Cardiac muscle cell (in vitro differentiated cells and primary cell): ENCODE results near the gene ADAP2. TPM values are rescaled to one million over a fixed set of nuclear protein-coding genes. Genes with fewer than 3 reads are reported as not detected.

Experiments
- DNase-seq, 2 donors: peaks; one replicate each; pipeline versions ENCODE4 v3.0.0 to v3.0.0-alpha.2; 2010 to 2017; ENCODE audit warnings: low read depth in 1 of 2, low spot score in 1 of 2
- H3K27ac ChIP-seq: fragments of 200-600 bp; sonication (generic); 2 replicates; pipeline ENCODE4 v1.5.1; 2016
- H3K27me3 ChIP-seq: fragments of 200-600 bp; sonication (generic); 2 replicates; pipeline ENCODE4 v1.6.0; 2016; ENCODE audit warnings: control low read depth
- H3K36me3 ChIP-seq: fragments of 200-600 bp; sonication (generic); 2 replicates; pipeline ENCODE4 v1.5.1; 2016; ENCODE audit warnings: control low read depth
- H3K4me1 ChIP-seq: fragments of 200-600 bp; sonication (generic); 2 replicates; pipeline ENCODE4 v1.8.1; 2017; ENCODE audit warnings: low read depth, mild to moderate bottlenecking, mixed run types
- H3K4me3 ChIP-seq: fragments of 200-600 bp; sonication (generic); 2 replicates; pipeline ENCODE4 v1.5.1; 2016; ENCODE audit warnings: mild to moderate bottlenecking
- H3K9me3 ChIP-seq: fragments of 200-600 bp; sonication (generic); 2 replicates; pipeline ENCODE4 v1.5.1; 2017; ENCODE audit warnings: low read depth, mild to moderate bottlenecking, control low read depth
- polyA plus RNA-seq: library from polyadenylated mRNA; unstranded; fragments of >200 nt; fragmentation: Nextera tagmentation; extraction: Ambion mirVana; gene quantifications from 2 replicates; pipeline ENCODE4 v1.2.1, GENCODE V29; 2016
- total RNA-seq: library from RNA; depleted of rRNA; stranded (reverse); fragments of >200 nt; gene quantifications from 2 replicates; pipeline ENCODE4 v1.2.3, GENCODE V29; 2016
- TF ChIP-seq, protein P1 (sequence below): IDR thresholded peaks from 2 replicates; pipeline ENCODE4 v1.5.1; 2012; ENCODE audit warnings: low read depth, mild to moderate bottlenecking, low read length

ADAP2 gene
- total and polyA plus RNA-seq, 2 experiments from 2014 or later = 0.71 to 1.0 TPM

DNA sequence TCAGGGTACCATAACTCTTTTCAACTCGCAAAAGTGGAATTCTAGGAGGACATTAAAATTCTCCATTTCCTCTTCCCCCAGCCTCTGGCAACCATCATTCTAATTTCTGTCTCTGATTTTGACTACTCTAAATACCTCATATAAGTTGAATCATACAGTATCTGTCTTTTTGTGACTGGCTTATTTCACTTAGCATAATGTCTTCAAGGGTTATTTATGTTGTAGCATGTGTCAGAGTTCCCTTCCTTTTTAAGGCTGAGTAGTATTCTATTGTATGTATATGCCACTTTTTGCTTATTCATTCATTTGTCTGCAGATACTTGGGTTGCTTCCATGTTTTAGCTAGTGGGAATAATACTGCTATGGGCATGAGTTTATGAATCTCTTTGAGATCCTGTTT is 61.1 kb downstream of the ADAP2 start:
- no peak for DNase-seq
- H3K4me1 ChIP-seq = no peaks in the 10 kb centered on the region
- TF ChIP-seq, protein P1, sequence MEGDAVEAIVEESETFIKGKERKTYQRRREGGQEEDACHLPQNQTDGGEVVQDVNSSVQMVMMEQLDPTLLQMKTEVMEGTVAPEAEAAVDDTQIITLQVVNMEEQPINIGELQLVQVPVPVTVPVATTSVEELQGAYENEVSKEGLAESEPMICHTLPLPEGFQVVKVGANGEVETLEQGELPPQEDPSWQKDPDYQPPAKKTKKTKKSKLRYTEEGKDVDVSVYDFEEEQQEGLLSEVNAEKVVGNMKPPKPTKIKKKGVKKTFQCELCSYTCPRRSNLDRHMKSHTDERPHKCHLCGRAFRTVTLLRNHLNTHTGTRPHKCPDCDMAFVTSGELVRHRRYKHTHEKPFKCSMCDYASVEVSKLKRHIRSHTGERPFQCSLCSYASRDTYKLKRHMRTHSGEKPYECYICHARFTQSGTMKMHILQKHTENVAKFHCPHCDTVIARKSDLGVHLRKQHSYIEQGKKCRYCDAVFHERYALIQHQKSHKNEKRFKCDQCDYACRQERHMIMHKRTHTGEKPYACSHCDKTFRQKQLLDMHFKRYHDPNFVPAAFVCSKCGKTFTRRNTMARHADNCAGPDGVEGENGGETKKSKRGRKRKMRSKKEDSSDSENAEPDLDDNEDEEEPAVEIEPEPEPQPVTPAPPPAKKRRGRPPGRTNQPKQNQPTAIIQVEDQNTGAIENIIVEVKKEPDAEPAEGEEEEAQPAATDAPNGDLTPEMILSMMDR = no peak
- H3K9me3 ChIP-seq = no peaks in the 10 kb centered on the region
- H3K27me3 ChIP-seq = no peaks in the 10 kb centered on the region
- H3K36me3 ChIP-seq = no peaks in the 10 kb centered on the region
- no peak overlapping the region for H3K4me3 ChIP-seq
- H3K27ac ChIP-seq = no peak overlapping the region

DNA sequence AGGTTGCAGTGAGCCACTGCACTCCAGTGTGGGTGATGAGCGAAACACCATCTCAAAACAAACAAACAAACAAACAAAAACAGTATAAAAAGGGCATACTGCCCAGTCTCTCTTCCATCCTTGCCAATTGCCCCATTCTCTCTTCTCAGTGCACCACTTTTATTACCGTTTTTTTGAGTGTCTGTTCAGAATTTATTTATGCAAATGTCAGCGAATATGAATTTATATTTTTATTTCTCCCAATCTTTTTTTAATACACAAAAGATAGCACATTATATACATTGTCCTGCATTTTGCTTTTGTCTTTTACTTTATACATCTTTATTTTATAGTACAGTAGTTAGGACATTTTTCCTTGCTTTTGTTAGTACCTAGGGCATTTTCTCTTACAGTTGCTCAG is 68.7 kb downstream of the ADAP2 start:
- Histone ChIP-seq H3K27me3 (no peaks in the 10 kb centered on the region), H3K4me3 (no peak overlapping the region), H3K36me3 (no peaks in the 10 kb centered on the region), H3K9me3 (no peaks in the 10 kb centered on the region), H3K27ac (no peak overlapping the region), H3K4me1 (no peaks in the 10 kb centered on the region)
- TF ChIP-seq, protein P1 = no peak
- no peak for DNase-seq

DNA sequence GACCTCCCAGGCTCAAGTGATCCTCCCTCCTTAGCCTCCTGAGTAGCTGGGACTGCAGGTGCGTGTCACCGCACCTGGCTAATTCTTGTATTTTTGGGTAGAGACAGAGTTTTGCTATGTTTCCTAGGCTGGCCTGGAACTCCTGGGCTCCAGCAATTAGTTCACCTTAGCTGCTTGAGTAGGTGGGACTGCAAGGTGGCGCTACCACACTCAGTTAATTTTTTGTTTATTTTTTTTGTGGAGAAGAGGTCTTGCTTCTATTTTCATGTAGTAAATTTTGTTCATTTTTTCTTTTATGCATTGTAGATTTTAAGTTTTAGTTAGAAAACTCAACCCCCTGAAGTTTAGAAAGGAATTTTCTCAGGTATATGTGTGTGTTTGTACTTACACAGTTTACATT is 70.8 kb downstream of the ADAP2 start:
- no peak for DNase-seq
- no peaks in the 10 kb centered on the region for H3K9me3 ChIP-seq
- no peaks in the 10 kb centered on the region for H3K27me3 ChIP-seq
- H3K36me3 ChIP-seq = no peaks in the 10 kb centered on the region
- no peak overlapping the region for H3K4me3 ChIP-seq
- TF ChIP-seq, protein P1 = no peak
- H3K4me1 ChIP-seq = no peaks in the 10 kb centered on the region
- H3K27ac ChIP-seq = no peak overlapping the region

DNA sequence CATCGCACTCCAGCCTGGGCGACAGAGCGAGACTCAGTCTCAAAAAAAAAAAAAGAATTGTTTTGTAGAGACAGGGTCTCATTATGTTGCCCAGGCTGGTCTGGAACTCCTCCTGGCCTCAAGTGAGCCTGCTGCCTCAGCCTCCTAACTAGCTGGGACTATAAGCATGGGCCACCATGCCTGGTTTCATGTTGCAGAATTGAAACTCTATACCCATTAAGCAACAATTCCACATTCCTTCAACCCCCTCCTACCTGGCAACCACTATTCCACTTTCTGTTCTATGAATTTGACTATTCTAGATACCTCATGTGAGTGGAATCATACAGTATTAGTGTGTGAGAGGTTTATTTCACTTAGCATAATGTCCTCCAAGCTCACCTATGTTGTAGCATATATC is 73.6 kb downstream of the ADAP2 start:
- no peaks in the 10 kb centered on the region for H3K9me3 ChIP-seq
- H3K36me3 ChIP-seq = no peaks in the 10 kb centered on the region
- H3K4me3 ChIP-seq = no peak overlapping the region
- H3K27ac ChIP-seq = no peak overlapping the region
- TF ChIP-seq, protein P1 = no peak
- DNase-seq = no peak
- H3K4me1 ChIP-seq = no peaks in the 10 kb centered on the region
- no peaks in the 10 kb centered on the region for H3K27me3 ChIP-seq

DNA sequence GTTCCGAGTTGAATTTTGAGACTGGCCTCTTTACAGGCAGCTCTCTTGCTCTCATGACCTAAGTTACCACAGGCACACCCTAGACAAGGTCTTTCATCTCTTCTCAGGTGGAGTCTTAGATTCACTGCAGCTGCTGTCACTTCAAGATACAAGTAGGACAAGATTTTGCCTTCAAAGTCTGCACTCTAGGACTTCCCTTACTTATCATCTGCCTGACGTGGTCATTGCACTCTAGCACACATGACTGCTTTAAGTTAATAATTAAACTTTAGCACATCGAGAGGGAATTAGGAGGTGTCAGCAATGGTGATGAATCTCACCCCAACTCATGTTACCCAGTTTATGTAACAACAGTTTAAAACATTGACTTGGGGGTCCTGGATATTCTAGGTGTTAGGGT is 74.7 kb downstream of the ADAP2 start:
- no peaks in the 10 kb centered on the region for H3K9me3 ChIP-seq
- TF ChIP-seq, protein P1 = no peak
- H3K27me3 ChIP-seq = no peaks in the 10 kb centered on the region
- no peaks in the 10 kb centered on the region for H3K4me1 ChIP-seq
- H3K4me3 ChIP-seq = no peak overlapping the region
- DNase-seq = no peak
- no peaks in the 10 kb centered on the region for H3K36me3 ChIP-seq
- no peak overlapping the region for H3K27ac ChIP-seq

DNA sequence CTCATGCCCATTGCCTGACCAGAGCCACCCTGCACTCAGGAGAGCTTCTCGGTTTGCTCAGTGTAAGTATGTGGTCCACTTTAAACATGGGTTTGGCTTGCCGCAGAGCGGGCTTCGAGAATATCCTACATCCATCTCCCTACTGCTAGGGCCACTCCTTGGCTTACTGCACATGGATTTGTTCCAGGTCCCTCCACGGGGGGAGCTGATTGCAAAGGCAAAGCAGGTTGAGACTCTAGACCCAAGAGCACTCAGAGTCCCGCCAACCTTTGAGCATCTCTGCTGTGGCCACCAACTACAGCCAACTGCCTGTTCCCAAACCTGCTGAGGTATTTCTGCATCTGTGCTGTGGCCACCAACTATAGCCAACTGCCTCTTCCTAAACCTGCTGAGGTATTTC is 75.5 kb downstream of the ADAP2 start:
- Histone ChIP-seq H3K36me3 (no peaks in the 10 kb centered on the region), H3K4me1 (no peaks in the 10 kb centered on the region), H3K9me3 (no peaks in the 10 kb centered on the region), H3K27ac (no peak overlapping the region), H3K4me3 (no peak overlapping the region), H3K27me3 (no peaks in the 10 kb centered on the region)
- no peak for DNase-seq
- TF ChIP-seq, protein P1 = no peak
